ENCODE results near the gene AATK. TPM values are rescaled to one million over a fixed set of nuclear protein-coding genes. Genes with fewer than 3 reads are reported as not detected.

Gene AATK
- 440 TPM for total RNA-seq

DNA sequence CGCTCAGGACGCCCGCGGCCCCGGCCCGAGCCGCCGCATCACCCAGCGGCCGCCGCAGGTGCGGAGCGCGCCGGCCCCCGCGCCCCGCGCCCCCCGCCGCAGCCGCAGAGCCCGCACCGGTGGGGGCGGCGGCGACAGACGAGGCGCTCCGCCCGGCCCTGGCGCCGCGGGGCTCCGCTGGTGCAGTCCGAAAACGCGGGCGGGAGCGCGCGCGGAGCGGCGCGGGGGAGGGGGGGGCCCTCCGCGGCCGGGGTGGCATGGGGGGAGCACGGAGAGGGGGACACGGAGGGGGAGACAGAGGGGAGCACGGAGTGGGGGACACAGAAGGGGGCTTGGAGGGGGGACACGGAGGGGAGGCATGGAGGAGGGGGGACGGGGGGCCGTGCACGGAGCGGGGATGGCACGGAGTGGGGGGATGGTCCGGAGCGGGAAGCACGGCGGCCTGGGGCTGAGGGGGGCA is at the start of gene AATK:
Gene AATK (minus strand): TSS at position 189 of the 460 bp plus-strand sequence. CDS start 229 bp downstream, outside the sequence.
- intact Hi-C loops (cut with DNase I), result no loop called here
- no peak for ATAC-seq
- no peak for DNase-seq (ENCODE audit: low spot score)

DNA sequence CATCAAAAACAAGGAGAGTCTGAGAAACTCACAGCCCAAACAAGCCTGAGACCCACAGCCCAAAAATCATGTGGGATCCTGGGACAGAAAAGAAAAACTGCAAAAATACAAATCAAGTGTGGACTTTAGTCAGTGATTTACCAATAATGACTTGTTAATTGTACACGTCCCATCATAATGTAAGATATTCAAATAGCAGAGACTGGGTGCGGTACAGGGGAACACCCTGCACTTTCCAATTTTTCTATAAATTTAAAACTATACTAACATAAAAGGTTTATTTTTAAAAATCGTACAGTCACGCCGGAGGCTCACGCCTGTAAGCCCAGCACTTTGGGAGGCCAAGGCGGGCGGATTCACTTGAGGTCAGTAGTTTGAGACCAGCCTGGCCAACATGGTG is 48.0 kb upstream of the AATK start:
- intact Hi-C loops (cut with DNase I), result no loop called here
- DNase-seq (ENCODE audit: low spot score), result no peak
- ATAC-seq, result no peak

DNA sequence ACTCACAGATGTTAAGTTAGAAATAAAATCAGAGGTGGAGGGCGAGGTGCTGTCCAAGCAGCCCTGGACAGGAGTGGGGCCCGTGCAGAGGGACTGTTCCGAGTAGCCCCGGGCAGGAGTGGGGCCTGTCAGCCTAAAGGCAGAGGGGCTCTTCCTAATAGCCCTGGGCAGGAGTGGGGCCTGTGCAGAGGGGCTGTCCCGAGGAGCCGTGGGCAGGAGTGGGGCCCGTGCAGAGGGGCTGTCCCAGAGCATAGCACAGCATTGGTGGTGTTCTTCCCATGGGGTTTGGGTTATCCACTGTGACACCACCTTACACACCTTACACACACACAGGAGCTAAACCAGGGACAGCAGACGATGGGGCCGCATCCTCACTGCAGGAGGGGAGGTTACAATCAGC is 46.3 kb upstream of the AATK start:
- no peak for DNase-seq (ENCODE audit: low spot score)
- no peak for ATAC-seq
- intact Hi-C loops (cut with DNase I), result no loop called here

DNA sequence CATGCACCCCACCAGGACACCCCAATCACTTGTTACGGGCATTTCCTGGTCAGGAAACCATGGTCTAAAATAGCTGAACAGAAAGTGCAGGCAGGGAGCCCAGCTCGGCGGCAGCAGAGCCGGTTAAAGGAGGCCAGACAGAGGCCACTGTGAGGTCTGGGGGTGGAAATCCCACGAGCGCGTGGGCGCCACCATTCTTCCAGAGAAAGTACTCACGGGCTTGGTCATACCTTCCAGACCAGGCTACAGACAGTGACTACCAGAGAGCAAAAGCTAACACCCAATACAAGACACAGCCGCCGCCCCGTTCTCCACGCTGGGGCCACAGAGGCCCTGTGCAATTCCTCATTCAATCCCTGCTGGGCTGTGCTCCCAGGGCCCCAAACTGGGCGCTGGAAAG is 44.8 kb upstream of the AATK start:
- DNase-seq (ENCODE audit: low spot score) (no peak), ATAC-seq (no peak)
- intact Hi-C loops (cut with DNase I), result no loop called here

DNA sequence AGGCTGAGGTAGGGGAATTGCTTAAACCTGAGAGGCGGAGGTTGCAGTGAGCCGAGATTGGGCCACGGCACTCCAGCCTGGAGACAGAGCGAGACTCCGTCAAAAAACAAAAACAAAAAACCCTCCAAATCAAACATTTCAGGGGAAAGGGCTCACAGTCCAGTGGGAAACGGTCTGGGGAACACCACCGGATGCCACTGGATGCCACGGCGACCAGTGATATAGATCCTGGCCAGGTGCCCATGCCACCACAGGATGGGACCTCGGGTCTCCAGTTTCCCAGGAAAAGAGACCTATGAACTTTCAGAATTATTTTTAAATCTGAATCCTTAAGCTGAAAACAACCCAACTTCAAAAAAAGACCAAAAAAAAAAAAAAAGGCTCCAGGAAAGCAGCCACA is 44.4 kb upstream of the AATK start:
- intact Hi-C loops (cut with DNase I), result no loop called here
- DNase-seq (ENCODE audit: low spot score) (no peak), ATAC-seq (no peak)

DNA sequence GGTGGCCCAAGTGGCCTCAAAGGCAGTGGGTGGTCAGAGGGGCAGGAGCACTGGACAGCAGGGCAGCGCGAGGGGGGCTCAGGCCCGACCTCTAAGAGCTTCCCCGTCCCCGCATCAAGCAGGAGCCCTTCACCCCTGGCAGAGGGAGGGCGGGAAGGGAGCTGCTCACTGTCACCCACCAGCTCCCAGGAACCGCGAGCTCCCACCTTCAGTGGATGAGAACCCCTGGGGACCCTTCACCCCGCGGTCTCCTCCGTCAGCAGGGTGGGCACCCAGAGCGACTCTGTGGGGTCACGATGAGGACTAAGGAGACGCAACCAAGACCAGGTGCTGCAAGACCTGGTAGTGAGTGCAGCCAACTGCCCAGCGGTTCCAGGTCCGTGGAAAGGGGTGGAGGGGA is 43.1 kb upstream of the AATK start:
- intact Hi-C loops (cut with DNase I), result no loop called here
- ATAC-seq, result no peak
- DNase-seq (ENCODE audit: low spot score), result no peak

- no peak for DNase-seq (ENCODE audit: low spot score)
- intact Hi-C loops (cut with DNase I), result no loop called here
- no peak for ATAC-seq
Measured at GRCh38 chr17:81208651-81209050, 42.6 kb upstream of the AATK start.

GRCh38 chr17:81207610-81208581 is 41.9 kb upstream of the AATK start:
- intact Hi-C loops (cut with DNase I), result no loop called here
- DNase-seq (ENCODE audit: low spot score) (no peak), ATAC-seq (no peak)

GRCh38 chr17:81206657-81207056 is 40.6 kb upstream of the AATK start:
- no peak for ATAC-seq
- intact Hi-C loops (cut with DNase I), result no loop called here
- DNase-seq (ENCODE audit: low spot score), result no peak

DNA sequence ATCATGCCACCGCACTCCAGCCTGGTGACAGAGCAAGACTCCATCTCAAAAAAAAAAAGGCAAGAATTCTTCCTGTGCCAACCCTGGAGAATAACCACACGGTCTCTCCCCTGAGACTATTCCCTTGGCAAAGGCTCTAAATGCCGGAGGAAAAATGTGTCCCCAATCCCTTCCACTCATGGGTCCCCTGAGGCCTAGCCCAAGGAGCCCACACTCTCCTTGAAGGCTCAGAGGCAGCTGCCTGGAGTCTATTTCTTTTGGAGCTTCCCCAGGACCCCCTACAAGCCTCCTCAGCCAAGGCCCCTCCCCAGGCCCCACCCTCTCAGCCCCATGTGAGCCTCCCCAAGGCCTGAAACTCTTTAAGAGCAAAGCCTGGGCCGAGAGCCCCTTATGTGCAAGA is 40.1 kb upstream of the AATK start:
- intact Hi-C loops (cut with DNase I), result no loop called here
- DNase-seq (ENCODE audit: low spot score), result no peak
- no peak for ATAC-seq

GRCh38 chr17:81204578-81204977 is 38.6 kb upstream of the AATK start:
- ATAC-seq, result no peak
- DNase-seq (ENCODE audit: low spot score), result no peak
- intact Hi-C loops (cut with DNase I), result no loop called here

DNA sequence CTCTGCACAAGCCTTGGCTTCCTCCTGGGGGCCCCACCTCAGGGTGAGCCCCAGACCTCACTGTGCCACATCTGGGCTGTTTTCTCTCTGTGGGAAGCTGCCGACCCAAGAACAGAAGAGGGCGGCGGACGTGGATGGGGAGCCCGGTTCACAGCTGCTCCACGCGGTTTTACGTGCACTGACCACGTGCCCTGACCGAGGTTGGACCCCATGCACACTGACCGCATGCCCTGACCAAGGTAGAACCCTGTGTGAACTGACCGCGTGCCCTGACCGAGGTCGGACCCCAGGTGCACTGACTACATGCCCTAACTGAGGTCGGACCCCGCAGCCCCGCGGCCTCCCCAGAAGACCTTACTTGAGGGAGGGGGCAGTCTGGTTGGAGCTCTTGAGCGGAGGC is 37.1 kb upstream of the AATK start:
- ATAC-seq (no peak), DNase-seq (ENCODE audit: low spot score) (no peak)
- intact Hi-C loops (cut with DNase I), result no loop called here

DNA sequence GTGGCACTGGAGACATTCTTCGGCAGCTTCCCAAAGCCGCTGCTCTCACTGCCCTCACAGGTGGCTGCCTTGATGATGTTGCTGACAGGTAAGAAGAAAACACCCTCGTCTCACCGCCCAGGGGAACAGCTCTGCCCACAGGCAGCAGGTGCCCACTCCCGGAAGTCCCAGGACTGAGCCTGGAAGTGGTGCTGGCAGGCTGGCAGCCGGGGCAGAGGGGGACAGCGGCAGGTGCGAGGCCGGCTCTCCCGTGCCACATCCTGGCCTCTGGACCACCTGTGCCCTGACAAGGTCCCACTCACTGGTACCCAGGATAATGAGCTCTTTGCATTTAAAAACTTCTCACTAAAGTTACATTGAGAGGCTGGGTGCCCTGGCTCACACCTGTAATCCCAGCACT is 36.3 kb upstream of the AATK start:
- intact Hi-C loops (cut with DNase I), result no loop called here
- no peak for ATAC-seq

DNA sequence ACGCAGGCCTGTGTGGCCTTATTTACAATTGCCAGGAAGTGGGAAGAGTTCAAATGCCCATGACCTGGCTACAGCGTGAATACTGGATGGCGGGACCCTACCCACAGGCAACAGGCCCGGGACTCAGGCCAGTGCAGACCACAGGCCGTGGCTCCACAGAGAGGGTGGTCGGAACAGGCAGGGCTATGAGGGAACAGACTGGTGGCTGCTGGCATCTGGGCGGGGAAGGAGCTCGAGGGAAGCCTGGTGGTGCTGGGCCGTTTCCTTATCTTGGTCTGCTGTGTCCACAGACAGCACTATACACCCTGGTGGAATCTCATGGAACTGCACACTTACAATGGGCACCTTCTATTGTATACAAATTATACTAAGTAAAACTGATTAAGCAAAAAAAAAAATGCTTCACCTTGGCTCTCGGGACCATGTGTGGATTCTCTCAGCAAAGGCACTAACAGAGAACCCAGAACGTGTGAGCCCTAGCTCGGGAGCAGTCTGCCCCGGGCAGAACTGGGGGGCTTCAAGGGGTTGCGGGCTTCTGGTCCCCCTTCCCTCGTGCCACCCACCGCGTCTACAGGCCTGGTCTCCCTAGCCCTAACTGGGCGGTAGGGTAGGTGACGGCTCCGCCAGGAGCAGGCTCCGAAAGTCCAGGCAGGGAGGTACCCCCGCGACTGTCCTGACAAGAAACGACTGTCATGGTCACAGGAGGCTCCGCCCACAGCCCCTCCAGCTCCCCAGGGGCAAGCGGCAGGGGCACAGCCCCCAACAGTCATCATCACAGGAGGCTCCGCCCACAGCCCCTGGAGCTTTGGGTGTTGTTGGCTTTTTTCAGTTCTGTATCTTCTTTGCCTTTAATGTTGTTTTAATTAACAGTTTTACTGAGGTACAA is 34.9 kb upstream of the AATK start:
- no peak for DNase-seq (ENCODE audit: low spot score)
- peak; percentile 79 for ATAC-seq

More for the DNA sequence above, 36.3 kb upstream of the AATK start:
- DNase-seq (ENCODE audit: low spot score), result no peak

GRCh38 chr17:81200201-81200600 is 34.2 kb upstream of the AATK start:
- intact Hi-C loops (cut with DNase I), result no loop called here
- ATAC-seq, result no peak
- no peak for DNase-seq (ENCODE audit: low spot score)

More for the DNA sequence above, 34.9 kb upstream of the AATK start:
- intact Hi-C loops (cut with DNase I), result no loop called here

- no peak for DNase-seq (ENCODE audit: low spot score)
- no peak for ATAC-seq
- intact Hi-C loops (cut with DNase I), result no loop called here
Measured at GRCh38 chr17:81199482-81199830, 33.4 kb upstream of the AATK start.

DNA sequence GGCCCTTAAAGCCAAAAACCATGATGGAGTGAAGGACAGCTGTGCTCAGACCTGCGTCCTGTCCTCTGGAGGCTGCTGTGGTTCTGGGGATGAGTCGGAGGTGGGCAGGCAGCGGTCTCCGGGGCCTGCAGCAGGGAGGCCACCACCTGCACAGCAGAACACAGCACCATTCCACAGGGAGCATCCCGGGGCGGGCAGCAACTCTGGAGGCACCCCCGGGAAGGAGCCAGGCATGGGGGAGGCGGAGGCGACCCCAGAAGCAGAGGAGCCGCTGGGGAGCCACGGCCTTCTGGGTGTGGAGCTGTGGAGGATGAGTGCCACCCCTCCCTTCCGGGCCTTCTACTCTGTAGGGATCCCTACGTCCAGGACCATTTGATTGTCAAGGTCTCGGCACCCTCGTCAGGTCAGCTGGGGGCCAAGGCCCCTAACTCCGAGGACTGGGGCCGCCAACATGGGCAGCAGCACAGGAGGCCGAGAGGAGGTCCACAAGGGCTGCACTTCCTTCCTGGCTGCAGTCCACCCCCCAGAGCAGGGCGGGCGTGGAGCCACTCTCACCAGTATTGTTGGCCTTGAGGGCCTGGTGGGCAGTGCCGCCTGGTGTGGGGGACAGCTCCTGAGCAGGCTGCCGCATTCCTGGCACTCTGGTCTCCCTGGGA is 32.9 kb upstream of the AATK start:
- ATAC-seq (no peak), DNase-seq (ENCODE audit: low spot score) (no peak)
- intact Hi-C loops (cut with DNase I), result no loop called here

DNA sequence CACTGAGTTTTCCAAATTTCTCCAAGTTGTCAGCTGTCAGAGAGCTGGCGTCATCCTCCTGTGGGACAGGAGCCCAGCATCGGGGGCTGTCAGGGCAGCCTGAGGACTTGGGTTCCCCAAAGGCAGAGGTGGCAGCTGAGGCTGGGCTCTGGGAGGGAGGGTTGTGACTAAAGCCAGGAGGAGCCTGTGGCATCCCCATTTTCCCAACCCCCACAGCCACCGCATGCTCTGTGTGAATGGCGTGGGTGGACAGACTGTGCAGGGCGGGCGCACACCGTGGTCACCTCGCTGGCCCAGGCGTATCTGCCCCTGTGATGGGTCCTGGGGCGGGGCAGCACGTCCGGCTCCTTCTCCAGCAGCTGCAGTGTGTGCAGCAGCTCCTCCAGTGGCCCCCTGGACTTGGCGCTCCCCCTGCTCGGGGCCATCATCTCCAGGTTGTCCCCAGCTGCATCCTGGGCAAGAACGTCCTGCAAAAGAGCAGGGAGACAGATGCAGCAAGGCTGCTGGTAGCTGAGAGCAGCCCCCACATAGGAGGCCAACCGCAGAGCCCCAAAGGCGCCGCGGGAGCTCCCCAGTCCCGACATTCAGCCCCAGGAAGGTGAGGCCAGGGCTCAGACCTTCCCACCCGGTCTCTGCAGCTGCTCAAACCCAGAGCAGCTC is 31.9 kb upstream of the AATK start:
- intact Hi-C loops (cut with DNase I), result no loop called here
- ATAC-seq (no peak), DNase-seq (ENCODE audit: low spot score) (no peak)

DNA sequence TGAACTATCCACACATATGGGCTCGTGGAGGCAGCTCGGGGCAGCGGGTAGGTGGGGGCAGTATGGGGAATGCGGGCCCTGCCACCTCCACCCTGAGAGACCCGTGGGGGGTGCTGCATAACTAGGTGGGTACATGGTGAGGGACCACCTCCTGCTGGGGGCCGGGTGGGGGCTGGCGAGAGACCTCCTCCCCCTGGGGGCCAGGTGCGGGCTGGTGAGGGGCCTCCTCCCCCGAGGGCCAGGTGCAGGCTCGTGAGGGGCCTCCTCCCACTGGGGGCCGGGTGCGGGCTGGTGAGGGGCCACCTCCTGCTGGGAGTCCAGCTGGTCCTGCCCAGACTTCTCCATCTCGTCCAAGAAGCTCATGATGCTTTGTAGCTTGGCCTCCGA is 31.4 kb upstream of the AATK start:
- DNase-seq (ENCODE audit: low spot score), result no peak
- no peak for ATAC-seq
- intact Hi-C loops (cut with DNase I), result no loop called here

All from sciatic nerve (tissue), 2 donors.